Activated T-cell treated with anti-CD3 and anti-CD28 coated beads, Interleukin-2, amount 50 U/mL, for 24 hours (primary cell): Measurements from ENCODE around the gene GPER1.
"Not testable (repeated sequence)": the region's sequence is repeated elsewhere in the genome, so short reads cannot be mapped to it uniquely, and the experiment has no call there.

Source experiments
- DNase-seq: peaks from one replicate; pipeline ENCODE4 v3.0.0-alpha.2; 2020
- H3K27ac Mint-ChIP-seq: 2 replicates; pipeline ENCODE4 v1.8.0; 2020; ENCODE audit warnings: mild to moderate bottlenecking, mixed read lengths
- H3K27me3 Mint-ChIP-seq: 2 replicates; pipeline ENCODE4 v1.8.0; 2020; ENCODE audit warnings: mixed read lengths
- H3K36me3 Mint-ChIP-seq: 2 replicates; pipeline ENCODE4 v1.8.0; 2020; ENCODE audit warnings: low read depth, mixed read lengths
- H3K4me1 Mint-ChIP-seq: 2 replicates; pipeline ENCODE4 v1.8.0; 2020; ENCODE audit warnings: low read depth, mixed read lengths
- H3K4me3 Mint-ChIP-seq: 2 replicates; pipeline ENCODE4 v1.8.0; 2020; ENCODE audit warnings: mild to moderate bottlenecking, moderate library complexity, mixed read lengths
- H3K9me3 Mint-ChIP-seq: 2 replicates; pipeline ENCODE4 v1.8.0; 2020; ENCODE audit warnings: mixed read lengths

Gene GPER1

GRCh38 chr7:1087952-1088920, at the start of gene GPER1:
TSS of gene GPER1 (plus strand) at chr7:1088113. CDS start at chr7:1091729, 3,616 bp downstream.
- Mint-ChIP-seq H3K36me3 (peaks cover 13% of the 10 kb centered on the region), H3K27me3 (no peaks in the 10 kb centered on the region), H3K4me1 (peaks cover 16% of the 10 kb centered on the region), H3K27ac (peak within 1 kb of the TSS; percentile 22), H3K9me3 (no peaks in the 10 kb centered on the region), H3K4me3 (peak within 1 kb of the TSS; percentile 64)
- DNase-seq = no peak

- not testable (repeated sequence) for H3K27ac Mint-ChIP-seq, DNase-seq, H3K27me3 Mint-ChIP-seq, H3K9me3 Mint-ChIP-seq, H3K4me3 Mint-ChIP-seq, H3K36me3 Mint-ChIP-seq
- H3K4me1 Mint-ChIP-seq = peaks cover 24% of the 10 kb centered on the region
These were observed 47.7 kb upstream of the GPER1 start for GRCh38 chr7:1040233-1040632.

- peaks cover 30% of the 10 kb centered on the region for H3K4me1 Mint-ChIP-seq
- no peaks in the 10 kb centered on the region for H3K27me3 Mint-ChIP-seq
These were observed 47.1 kb upstream of the GPER1 start for GRCh38 chr7:1040790-1041189.

GRCh38 chr7:1041551-1042491, 46.1 kb upstream of the GPER1 start:
- Mint-ChIP-seq H3K27me3 (no peaks in the 10 kb centered on the region), H3K4me3 (no peak overlapping the region), H3K9me3 (no peaks in the 10 kb centered on the region), H3K27ac (no peak overlapping the region), H3K36me3 (no peaks in the 10 kb centered on the region), H3K4me1 (peaks cover 40% of the 10 kb centered on the region)
- DNase-seq = no peak

More at GRCh38 chr7:1040790-1041189, 47.1 kb upstream of the GPER1 start:
- H3K36me3 Mint-ChIP-seq = no peaks in the 10 kb centered on the region
- H3K27ac Mint-ChIP-seq = no peak overlapping the region
- no peak overlapping the region for H3K4me3 Mint-ChIP-seq
- no peaks in the 10 kb centered on the region for H3K9me3 Mint-ChIP-seq
- no peak for DNase-seq

GRCh38 chr7:1042492-1042833, 45.5 kb upstream of the GPER1 start:
- H3K9me3 Mint-ChIP-seq = no peaks in the 10 kb centered on the region
- no peak overlapping the region for H3K27ac Mint-ChIP-seq
- DNase-seq = no peak
- H3K36me3 Mint-ChIP-seq = no peaks in the 10 kb centered on the region
- H3K27me3 Mint-ChIP-seq = no peaks in the 10 kb centered on the region
- H3K4me1 Mint-ChIP-seq = peaks cover 47% of the 10 kb centered on the region
- no peak overlapping the region for H3K4me3 Mint-ChIP-seq

GRCh38 chr7:1043552-1044188, 44.2 kb upstream of the GPER1 start:
- peak overlapping the region; percentile 79 for H3K27ac Mint-ChIP-seq
- H3K27me3 Mint-ChIP-seq = no peaks in the 10 kb centered on the region
- H3K9me3 Mint-ChIP-seq = no peaks in the 10 kb centered on the region
- no peak for DNase-seq
- H3K36me3 Mint-ChIP-seq = no peaks in the 10 kb centered on the region
- peak overlapping the region; percentile 73 for H3K4me3 Mint-ChIP-seq
- H3K4me1 Mint-ChIP-seq = peaks cover 59% of the 10 kb centered on the region

- H3K36me3 Mint-ChIP-seq = no peaks in the 10 kb centered on the region
- peak; percentile 97 for DNase-seq
- peak within 1 kb of the TSS; percentile 78 for H3K4me3 Mint-ChIP-seq
- H3K27ac Mint-ChIP-seq = peak within 1 kb of the TSS; percentile 79
- H3K9me3 Mint-ChIP-seq = no peaks in the 10 kb centered on the region
- peaks cover 66% of the 10 kb centered on the region for H3K4me1 Mint-ChIP-seq
- no peaks in the 10 kb centered on the region for H3K27me3 Mint-ChIP-seq
These were observed 43.5 kb upstream of the GPER1 start, which contains the start of gene GPR146 for GRCh38 chr7:1044189-1045068. TSS of gene GPR146 (plus strand) at chr7:1044546. CDS start at chr7:1057516, 12,970 bp downstream.

- H3K27ac Mint-ChIP-seq = peak overlapping the region; percentile 48
- peaks cover 73% of the 10 kb centered on the region for H3K4me1 Mint-ChIP-seq
- no peaks in the 10 kb centered on the region for H3K9me3 Mint-ChIP-seq
- peak overlapping the region; percentile 78 for H3K4me3 Mint-ChIP-seq
- no peaks in the 10 kb centered on the region for H3K36me3 Mint-ChIP-seq
- no peak for DNase-seq
- no peaks in the 10 kb centered on the region for H3K27me3 Mint-ChIP-seq
These were observed 42.5 kb upstream of the GPER1 start for GRCh38 chr7:1045069-1046063.

GRCh38 chr7:1046722-1047679, 40.9 kb upstream of the GPER1 start:
- DNase-seq = no peak
- Mint-ChIP-seq H3K4me1 (peaks cover 71% of the 10 kb centered on the region), H3K4me3 (no peak overlapping the region)

GRCh38 chr7:1049006-1049741, 38.7 kb upstream of the GPER1 start:
- no peak for DNase-seq
- peak overlapping the region; percentile 18 for H3K4me3 Mint-ChIP-seq
- no peaks in the 10 kb centered on the region for H3K27me3 Mint-ChIP-seq
- H3K4me1 Mint-ChIP-seq = peaks cover 58% of the 10 kb centered on the region
- no peaks in the 10 kb centered on the region for H3K9me3 Mint-ChIP-seq
- no peak overlapping the region for H3K27ac Mint-ChIP-seq
- H3K36me3 Mint-ChIP-seq = no peaks in the 10 kb centered on the region

More at GRCh38 chr7:1046722-1047679, 40.9 kb upstream of the GPER1 start:
- H3K9me3 Mint-ChIP-seq = no peaks in the 10 kb centered on the region
- H3K27me3 Mint-ChIP-seq = no peaks in the 10 kb centered on the region
- no peaks in the 10 kb centered on the region for H3K36me3 Mint-ChIP-seq
- no peak overlapping the region for H3K27ac Mint-ChIP-seq

GRCh38 chr7:1049801-1050200, 38.1 kb upstream of the GPER1 start:
- Mint-ChIP-seq H3K27ac (no peak overlapping the region), H3K9me3 (no peaks in the 10 kb centered on the region), H3K36me3 (no peaks in the 10 kb centered on the region), H3K4me1 (peaks cover 64% of the 10 kb centered on the region), H3K4me3 (no peak overlapping the region), H3K27me3 (no peaks in the 10 kb centered on the region)
- DNase-seq = no peak
